ENCODE measurements around the gene DPP4. TPM values are rescaled to one million over a fixed set of nuclear protein-coding genes. Genes with fewer than 3 reads are reported as not detected.

Gene DPP4
- total and polyA plus RNA-seq, 2 of the 13 experiments (the other 11 are each of a cell fraction or from before 2014, with no cell fraction given) = 39.4 to 109 TPM

DNA sequence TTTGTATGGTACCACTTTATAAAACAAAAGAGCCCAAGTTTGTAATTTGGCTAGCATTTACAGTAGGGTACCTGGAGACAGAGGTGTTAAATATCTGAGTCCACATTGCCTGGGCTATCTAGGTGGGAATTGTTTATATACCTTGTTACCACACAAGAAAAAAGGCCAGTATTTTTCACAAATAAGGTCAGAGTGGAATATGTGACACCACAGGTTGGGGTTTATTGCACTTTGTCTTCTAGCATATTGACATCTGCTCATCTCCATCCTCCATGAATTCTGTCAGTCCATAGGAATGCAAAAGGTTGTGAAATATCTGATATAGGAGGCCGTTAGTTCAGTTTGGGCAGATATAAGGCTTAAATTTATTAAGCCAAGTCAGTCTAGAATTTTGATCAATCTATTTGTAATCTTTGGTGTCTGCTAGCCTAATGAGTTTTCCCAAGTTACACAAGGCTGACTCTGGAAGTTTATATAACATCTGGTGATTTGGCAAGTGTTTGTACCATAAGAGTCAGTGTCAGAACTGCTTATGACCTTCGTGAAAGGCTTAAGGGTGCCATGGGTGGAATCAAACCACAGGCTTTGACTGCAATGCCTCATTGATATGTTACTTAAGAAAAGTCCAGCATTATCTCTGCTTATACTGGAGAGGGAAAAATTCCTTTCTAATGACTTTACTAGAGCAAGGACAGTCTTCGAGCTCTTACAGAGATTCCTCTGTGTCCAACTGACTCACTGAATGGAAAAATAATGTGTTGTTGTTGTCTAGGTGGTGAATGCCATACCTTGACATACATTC, 11.3 kb upstream of the DPP4 start (continued):
- TF ChIP-seq KAT2B (IDR thresholded peaks at IDR 0.05; ENCODE audit: borderline replicate concordance, low read depth, low read length) (no peak), ZNF432 (CRISPR knock-in tag; IDR thresholded peaks at IDR 0.05; ENCODE audit: borderline replicate concordance) (no peak), TEAD3 (CRISPR knock-in tag; optimal IDR thresholded peaks at IDR 0.05; ENCODE audit: borderline replicate concordance) (peak; percentile 97), ZNF484 (CRISPR knock-in tag; IDR thresholded peaks at IDR 0.05; ENCODE audit: borderline replicate concordance, low read depth) (no peak), TBL1XR1 (IDR thresholded peaks at IDR 0.05; ENCODE audit: borderline replicate concordance, low read length, partially characterized antibody) (no peak), ZNF883 (CRISPR knock-in tag; IDR thresholded peaks at IDR 0.05; ENCODE audit: not compliant biosample characterization) (no peak), U2AF1 (optimal IDR thresholded peaks at IDR 0.05; ENCODE audit: low read depth, low read length) (no peak), SKI (IDR thresholded peaks at IDR 0.05; ENCODE audit: partially characterized antibody) (no peak), ZNF431 (CRISPR knock-in tag; IDR thresholded peaks at IDR 0.05; ENCODE audit: borderline replicate concordance, low read depth) (no peak), ZNF562 (CRISPR knock-in tag; IDR thresholded peaks at IDR 0.05; ENCODE audit: borderline replicate concordance) (no peak), ZNF44 (CRISPR knock-in tag; IDR thresholded peaks at IDR 0.05) (no peak), KLF15 (CRISPR knock-in tag; IDR thresholded peaks at IDR 0.05; ENCODE audit: borderline replicate concordance) (no peak), CEBPB (IDR thresholded peaks at IDR 0.05; ENCODE audit: borderline replicate concordance, low read depth, low read length) (peak; percentile 96), CC2D1A (CRISPR knock-in tag; IDR thresholded peaks at IDR 0.05) (no peak), HCFC1 (IDR thresholded peaks at IDR 0.05; ENCODE audit: low read depth, low read length) (no peak), ATF7 (IDR thresholded peaks at IDR 0.05) (peak; percentile 61), ATF7 (CRISPR knock-in tag; IDR thresholded peaks at IDR 0.05) (peak; percentile 49; the same call in 1 of the 2 replicates)
- TF ChIP-seq, protein P1, sequence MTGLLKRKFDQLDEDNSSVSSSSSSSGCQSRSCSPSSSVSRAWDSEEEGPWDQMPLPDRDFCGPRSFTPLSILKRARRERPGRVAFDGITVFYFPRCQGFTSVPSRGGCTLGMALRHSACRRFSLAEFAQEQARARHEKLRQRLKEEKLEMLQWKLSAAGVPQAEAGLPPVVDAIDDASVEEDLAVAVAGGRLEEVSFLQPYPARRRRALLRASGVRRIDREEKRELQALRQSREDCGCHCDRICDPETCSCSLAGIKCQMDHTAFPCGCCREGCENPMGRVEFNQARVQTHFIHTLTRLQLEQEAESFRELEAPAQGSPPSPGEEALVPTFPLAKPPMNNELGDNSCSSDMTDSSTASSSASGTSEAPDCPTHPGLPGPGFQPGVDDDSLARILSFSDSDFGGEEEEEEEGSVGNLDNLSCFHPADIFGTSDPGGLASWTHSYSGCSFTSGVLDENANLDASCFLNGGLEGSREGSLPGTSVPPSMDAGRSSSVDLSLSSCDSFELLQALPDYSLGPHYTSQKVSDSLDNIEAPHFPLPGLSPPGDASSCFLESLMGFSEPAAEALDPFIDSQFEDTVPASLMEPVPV (CRISPR knock-in tag; IDR thresholded peaks at IDR 0.05) = peak; percentile 36; the same call in 1 of the 2 replicates
- TF ChIP-seq, protein P2, sequence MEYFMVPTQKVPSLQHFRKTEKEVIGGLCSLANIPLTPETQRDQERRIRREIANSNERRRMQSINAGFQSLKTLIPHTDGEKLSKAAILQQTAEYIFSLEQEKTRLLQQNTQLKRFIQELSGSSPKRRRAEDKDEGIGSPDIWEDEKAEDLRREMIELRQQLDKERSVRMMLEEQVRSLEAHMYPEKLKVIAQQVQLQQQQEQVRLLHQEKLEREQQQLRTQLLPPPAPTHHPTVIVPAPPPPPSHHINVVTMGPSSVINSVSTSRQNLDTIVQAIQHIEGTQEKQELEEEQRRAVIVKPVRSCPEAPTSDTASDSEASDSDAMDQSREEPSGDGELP (IDR thresholded peaks at IDR 0.05; ENCODE audit: borderline replicate concordance, low read depth) = no peak
- TF ChIP-seq, protein P3, sequence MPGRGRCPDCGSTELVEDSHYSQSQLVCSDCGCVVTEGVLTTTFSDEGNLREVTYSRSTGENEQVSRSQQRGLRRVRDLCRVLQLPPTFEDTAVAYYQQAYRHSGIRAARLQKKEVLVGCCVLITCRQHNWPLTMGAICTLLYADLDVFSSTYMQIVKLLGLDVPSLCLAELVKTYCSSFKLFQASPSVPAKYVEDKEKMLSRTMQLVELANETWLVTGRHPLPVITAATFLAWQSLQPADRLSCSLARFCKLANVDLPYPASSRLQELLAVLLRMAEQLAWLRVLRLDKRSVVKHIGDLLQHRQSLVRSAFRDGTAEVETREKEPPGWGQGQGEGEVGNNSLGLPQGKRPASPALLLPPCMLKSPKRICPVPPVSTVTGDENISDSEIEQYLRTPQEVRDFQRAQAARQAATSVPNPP (CRISPR knock-in tag; IDR thresholded peaks at IDR 0.05) = no peak
- TF ChIP-seq, protein P4, sequence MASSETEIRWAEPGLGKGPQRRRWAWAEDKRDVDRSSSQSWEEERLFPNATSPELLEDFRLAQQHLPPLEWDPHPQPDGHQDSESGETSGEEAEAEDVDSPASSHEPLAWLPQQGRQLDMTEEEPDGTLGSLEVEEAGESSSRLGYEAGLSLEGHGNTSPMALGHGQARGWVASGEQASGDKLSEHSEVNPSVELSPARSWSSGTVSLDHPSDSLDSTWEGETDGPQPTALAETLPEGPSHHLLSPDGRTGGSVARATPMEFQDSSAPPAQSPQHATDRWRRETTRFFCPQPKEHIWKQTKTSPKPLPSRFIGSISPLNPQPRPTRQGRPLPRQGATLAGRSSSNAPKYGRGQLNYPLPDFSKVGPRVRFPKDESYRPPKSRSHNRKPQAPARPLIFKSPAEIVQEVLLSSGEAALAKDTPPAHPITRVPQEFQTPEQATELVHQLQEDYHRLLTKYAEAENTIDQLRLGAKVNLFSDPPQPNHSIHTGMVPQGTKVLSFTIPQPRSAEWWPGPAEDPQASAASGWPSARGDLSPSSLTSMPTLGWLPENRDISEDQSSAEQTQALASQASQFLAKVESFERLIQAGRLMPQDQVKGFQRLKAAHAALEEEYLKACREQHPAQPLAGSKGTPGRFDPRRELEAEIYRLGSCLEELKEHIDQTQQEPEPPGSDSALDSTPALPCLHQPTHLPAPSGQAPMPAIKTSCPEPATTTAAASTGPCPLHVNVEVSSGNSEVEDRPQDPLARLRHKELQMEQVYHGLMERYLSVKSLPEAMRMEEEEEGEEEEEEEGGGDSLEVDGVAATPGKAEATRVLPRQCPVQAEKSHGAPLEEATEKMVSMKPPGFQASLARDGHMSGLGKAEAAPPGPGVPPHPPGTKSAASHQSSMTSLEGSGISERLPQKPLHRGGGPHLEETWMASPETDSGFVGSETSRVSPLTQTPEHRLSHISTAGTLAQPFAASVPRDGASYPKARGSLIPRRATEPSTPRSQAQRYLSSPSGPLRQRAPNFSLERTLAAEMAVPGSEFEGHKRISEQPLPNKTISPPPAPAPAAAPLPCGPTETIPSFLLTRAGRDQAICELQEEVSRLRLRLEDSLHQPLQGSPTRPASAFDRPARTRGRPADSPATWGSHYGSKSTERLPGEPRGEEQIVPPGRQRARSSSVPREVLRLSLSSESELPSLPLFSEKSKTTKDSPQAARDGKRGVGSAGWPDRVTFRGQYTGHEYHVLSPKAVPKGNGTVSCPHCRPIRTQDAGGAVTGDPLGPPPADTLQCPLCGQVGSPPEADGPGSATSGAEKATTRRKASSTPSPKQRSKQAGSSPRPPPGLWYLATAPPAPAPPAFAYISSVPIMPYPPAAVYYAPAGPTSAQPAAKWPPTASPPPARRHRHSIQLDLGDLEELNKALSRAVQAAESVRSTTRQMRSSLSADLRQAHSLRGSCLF (CRISPR knock-in tag; IDR thresholded peaks at IDR 0.05; ENCODE audit: borderline replicate concordance) = no peak
